Measurements from ENCODE around the gene CLEC16A.

The CLEC16A gene

DNA sequence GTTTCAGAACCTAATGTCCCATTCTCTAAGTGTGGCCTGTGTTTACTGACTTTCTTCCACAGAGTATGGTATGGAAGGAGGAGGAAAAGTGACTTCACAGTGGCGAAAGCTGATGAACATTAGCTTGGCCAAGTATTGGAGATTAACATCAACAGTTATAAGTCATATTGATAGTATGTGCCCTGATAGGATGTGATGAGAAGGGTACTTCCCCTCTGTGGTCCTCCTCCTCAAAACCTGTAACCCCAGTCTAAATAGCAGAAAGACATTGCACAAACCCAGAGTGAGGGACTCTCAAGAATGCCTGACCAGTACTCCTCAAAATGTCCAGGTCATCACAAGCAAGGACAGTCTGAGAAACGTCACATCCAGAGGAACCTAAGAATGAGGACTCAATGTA is 73.1 kb downstream of the CLEC16A start:
- DNase-seq, result no peak

GRCh38 chr16:11020388-11020787 is 76.0 kb downstream of the CLEC16A start:
- DNase-seq, result no peak

- no peak for DNase-seq
Measured at GRCh38 chr16:11020792-11021551, 76.6 kb downstream of the CLEC16A start.

- no peak for DNase-seq
Measured at GRCh38 chr16:11022002-11022401, 77.6 kb downstream of the CLEC16A start.

GRCh38 chr16:11023262-11024039 is 79.1 kb downstream of the CLEC16A start:
- no peak for DNase-seq

DNA sequence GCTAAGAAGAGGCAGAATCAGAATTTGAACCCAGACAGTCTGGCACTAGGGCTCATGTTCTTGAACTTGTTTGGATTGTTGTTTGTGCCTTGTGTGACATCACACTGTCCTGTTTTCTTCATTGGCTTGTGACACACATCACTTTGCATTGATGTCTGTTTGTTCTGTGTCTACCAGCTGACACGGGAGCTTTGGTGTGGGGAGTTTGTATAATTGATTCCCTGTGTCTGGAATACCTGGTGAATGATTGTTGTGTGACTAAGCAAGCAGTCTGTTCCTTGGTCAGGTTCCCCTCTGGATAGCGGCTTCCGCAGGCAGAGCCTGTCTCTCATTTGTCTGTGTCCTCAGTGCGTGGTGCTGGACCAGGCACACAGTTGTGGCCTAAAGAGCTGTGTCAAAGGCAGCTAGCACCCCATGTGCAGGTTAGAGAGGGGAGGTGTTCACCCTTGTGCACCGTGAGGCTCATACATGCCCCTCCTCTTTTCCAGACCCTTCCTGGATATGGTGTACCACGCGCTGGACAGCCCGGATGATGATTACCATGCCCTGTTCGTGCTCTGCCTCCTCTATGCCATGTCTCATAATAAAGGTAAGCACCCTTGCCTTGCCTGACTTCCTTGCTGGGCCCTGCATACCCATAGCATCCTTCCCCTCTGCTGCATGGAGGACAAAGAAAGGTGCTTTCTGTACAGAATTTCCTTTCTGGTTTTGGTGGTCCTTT is 80.1 kb downstream of the CLEC16A start:
- no peak for DNase-seq

GRCh38 chr16:11025120-11025531 is 80.8 kb downstream of the CLEC16A start:
- DNase-seq, result no peak

GRCh38 chr16:11029948-11030347 is 85.6 kb downstream of the CLEC16A start:
- DNase-seq, result no peak

DNA sequence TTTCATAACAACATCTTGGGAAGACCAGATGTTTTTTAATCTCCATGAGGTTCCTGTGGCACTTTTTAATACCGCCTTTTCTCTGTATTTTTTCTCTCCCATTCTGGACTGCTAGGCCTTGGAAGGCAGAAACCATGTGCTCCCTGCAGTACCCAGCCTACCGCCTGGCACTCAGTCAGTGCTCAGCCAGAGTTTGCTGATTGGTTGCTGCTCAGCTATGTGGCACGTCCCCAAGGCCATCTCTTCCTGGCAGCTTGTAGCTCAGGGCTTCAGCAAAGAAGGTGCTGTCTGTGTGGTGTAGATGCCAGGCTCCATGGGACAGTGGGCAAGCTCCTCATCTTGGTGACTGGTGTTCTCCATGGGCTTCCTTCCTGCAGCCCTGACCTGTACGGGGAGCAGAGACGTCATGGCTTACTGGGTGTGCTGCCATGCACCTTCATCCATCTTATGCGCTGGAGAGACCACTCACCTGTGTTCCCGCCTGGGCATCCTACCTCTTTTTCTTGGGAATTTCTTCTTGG is 86.7 kb downstream of the CLEC16A start:
- DNase-seq, result no peak

GRCh38 chr16:11032000-11032921 is 87.9 kb downstream of the CLEC16A start:
- DNase-seq, result no peak

- no peak for DNase-seq
Measured at GRCh38 chr16:11032922-11033291, 88.5 kb downstream of the CLEC16A start.

GRCh38 chr16:11033629-11034420 is 89.5 kb downstream of the CLEC16A start:
- no peak for DNase-seq

DNA sequence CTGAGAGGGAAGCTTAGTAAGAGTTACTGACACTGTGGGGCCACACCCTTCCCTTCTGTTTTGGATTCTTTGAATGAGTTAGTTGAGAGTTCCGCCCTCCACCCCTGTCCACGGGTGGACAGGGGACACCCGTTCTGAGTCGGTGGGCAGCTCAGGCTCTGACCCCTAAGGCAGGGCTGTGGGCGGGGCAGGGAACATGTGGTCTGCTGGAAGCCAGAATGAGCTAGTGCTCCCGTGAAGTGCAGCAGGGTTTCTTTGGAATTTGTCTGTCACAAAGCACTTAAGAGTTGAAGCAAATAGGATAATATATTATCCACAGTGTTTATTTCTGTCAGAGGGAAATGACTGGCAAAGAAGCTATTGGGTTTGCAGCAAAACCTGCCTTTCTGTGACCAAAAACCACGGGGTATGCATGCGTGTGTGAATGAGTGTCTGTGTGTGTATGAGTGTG is 90.1 kb downstream of the CLEC16A start:
- no peak for DNase-seq

GRCh38 chr16:11035096-11035495 is 90.7 kb downstream of the CLEC16A start:
- no peak for DNase-seq

DNA sequence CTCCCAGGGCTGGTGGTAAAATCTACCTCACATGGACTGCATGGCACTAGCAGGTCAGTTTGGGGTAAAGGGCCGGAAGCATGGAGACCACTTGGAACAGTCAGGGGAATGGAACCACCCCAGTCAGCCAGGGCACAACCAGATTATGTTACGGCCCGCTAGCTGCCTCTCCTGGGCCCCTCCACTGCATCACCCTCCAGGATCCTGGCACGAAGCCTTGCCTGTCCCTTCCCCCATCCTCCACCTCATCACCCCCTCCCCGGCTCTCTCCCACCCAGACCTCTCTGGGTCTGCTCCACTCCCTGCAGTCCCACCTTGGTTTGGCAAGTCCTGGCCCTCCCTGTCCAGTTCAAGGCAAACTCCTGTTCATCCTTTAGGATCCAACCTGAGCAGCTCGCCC is 91.7 kb downstream of the CLEC16A start:
- no peak for DNase-seq

DNA sequence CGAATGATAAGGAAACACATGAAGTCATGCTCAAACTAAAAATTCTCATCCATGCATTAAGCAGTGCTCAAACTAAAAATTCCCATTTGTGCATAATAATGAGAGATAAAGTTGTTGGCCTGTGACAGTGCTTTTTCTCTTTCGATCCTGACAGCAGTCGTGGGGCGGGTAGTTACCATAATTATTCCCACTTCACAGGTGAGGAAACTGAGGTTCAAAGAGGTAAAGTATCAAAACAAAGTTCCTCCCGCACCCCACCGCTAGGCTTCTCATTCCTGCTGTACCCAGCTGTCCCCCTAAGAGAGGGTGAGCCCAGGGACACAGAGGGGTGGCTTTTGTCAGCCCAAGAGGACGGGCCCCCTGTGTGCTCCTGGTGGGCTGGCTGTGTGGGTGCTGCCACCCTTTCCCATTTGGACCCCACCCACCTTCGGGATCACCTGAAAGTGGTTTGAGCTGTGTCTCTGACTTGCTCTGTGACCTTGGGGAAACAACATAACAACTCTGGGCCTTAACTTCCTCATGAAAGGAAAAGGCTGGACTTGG is 92.6 kb downstream of the CLEC16A start:
- DNase-seq, result no peak

GRCh38 chr16:11038305-11038704 is 93.9 kb downstream of the CLEC16A start:
- DNase-seq, result no peak

GRCh38 chr16:11038777-11039176 is 94.4 kb downstream of the CLEC16A start:
- no peak for DNase-seq

DNA sequence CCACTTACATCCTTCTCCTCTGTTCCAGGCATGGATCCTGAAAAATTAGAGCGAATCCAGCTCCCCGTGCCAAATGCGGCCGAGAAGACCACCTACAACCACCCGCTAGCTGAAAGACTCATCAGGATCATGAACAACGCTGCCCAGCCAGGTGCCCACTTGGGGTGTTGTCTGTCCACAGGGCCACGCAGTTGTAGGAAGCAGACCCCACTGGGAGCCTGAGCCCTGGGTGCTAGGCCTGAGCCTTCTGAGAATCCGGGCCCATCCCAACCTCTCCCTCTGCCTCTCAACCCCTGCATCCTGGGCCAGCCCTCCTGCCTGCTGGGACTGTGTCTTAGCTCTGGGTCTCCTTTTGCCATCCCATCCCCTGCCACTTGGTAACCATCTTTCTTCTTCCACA is 95.4 kb downstream of the CLEC16A start:
- DNase-seq, result no peak

- no peak for DNase-seq
Measured at GRCh38 chr16:11042191-11042590, 97.8 kb downstream of the CLEC16A start.

DNA sequence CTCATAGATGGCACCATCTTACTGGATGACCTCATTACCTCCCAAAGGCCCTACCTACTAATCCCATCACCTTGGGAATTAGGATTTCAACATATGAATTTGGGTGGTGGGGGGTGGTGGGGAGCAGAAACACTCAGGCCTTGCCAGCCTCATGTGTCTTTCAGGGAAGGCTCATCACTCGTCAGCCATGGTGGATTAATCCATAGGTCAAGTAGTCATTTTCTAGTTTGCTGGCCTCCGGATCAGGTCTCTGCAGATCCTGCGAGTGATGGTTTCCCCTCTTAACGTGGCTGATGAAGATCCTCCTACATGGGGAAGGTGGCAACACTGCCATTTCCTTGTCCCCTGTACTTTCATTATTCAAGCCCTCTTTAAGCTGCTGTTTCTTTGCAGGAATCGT is 101.1 kb downstream of the CLEC16A start:
- DNase-seq, result no peak

All from activated gamma-delta T cell (primary cell).